ENCODE measurements around the gene GINS2. TPM values are rescaled to one million over a fixed set of nuclear protein-coding genes. Genes with fewer than 3 reads are reported as not detected.

GINS2 gene
- total RNA-seq, 1 donor from 2014 or later: 0.26 TPM

GRCh38 chr16:85680352-85680944 lies 8.3 kb downstream of the GINS2 start:
- Histone ChIP-seq H3K4me3 (ENCODE audit: low read depth, low read length) (no peak overlapping the region), H3K27me3 (ENCODE audit: control insufficient read depth, insufficient read depth, low read length) (no peaks in the 10 kb centered on the region), H3K36me3 (ENCODE audit: control insufficient read depth, insufficient read depth, low read length) (peaks cover 6% of the 10 kb centered on the region)
- DNase-seq (ENCODE audit: low read depth) (no peak), FAIRE-seq (no peak)
- TF ChIP-seq CTCF (IDR thresholded peaks at IDR 0.05; ENCODE audit: insufficient read depth, low read length, severe bottlenecking): no peak

- FAIRE-seq: no peak
- Histone ChIP-seq H3K27me3 (ENCODE audit: control insufficient read depth, insufficient read depth, low read length) (no peaks in the 10 kb centered on the region), H3K4me3 (ENCODE audit: low read depth, low read length) (no peak overlapping the region), H3K36me3 (ENCODE audit: control insufficient read depth, insufficient read depth, low read length) (peaks cover 6% of the 10 kb centered on the region)
- no peak for DNase-seq (ENCODE audit: low read depth)
- TF ChIP-seq CTCF (IDR thresholded peaks at IDR 0.05; ENCODE audit: insufficient read depth, low read length, severe bottlenecking): no peak
These were observed 8.9 kb downstream of the GINS2 start for GRCh38 chr16:85679870-85680269.

- no peak for FAIRE-seq
- Histone ChIP-seq H3K4me3 (ENCODE audit: low read depth, low read length) (no peak overlapping the region), H3K27me3 (ENCODE audit: control insufficient read depth, insufficient read depth, low read length) (no peaks in the 10 kb centered on the region), H3K36me3 (ENCODE audit: control insufficient read depth, insufficient read depth, low read length) (peaks cover 9% of the 10 kb centered on the region)
- DNase-seq (ENCODE audit: low read depth): no peak
- TF ChIP-seq CTCF (IDR thresholded peaks at IDR 0.05; ENCODE audit: insufficient read depth, low read length, severe bottlenecking): no peak
These were observed 9.9 kb downstream of the GINS2 start for GRCh38 chr16:85678821-85679220.

GRCh38 chr16:85678016-85678415 lies 10.7 kb downstream of the GINS2 start:
- FAIRE-seq (no peak), DNase-seq (ENCODE audit: low read depth) (no peak)
- H3K4me3 ChIP-seq (ENCODE audit: low read depth, low read length): no peak overlapping the region
- no peak for TF ChIP-seq CTCF (IDR thresholded peaks at IDR 0.05; ENCODE audit: insufficient read depth, low read length, severe bottlenecking)
- peaks cover 9% of the 10 kb centered on the region for H3K36me3 ChIP-seq (ENCODE audit: control insufficient read depth, insufficient read depth, low read length)
- H3K27me3 ChIP-seq (ENCODE audit: control insufficient read depth, insufficient read depth, low read length): no peaks in the 10 kb centered on the region

GRCh38 chr16:85677383-85677967 lies 11.3 kb downstream of the GINS2 start:
- no peak for DNase-seq (ENCODE audit: low read depth)
- H3K36me3 ChIP-seq (ENCODE audit: control insufficient read depth, insufficient read depth, low read length): peaks cover 11% of the 10 kb centered on the region

More at GRCh38 chr16:85677383-85677967, 11.3 kb downstream of the GINS2 start:
- FAIRE-seq: no peak
- no peak for TF ChIP-seq CTCF (IDR thresholded peaks at IDR 0.05; ENCODE audit: insufficient read depth, low read length, severe bottlenecking)
- Histone ChIP-seq H3K4me3 (ENCODE audit: low read depth, low read length) (no peak overlapping the region), H3K27me3 (ENCODE audit: control insufficient read depth, insufficient read depth, low read length) (no peaks in the 10 kb centered on the region)
